GM21381 (cell line): ENCODE results near the gene SEC11C.

Experiments used
- ATAC-seq: cut with Tn5 transposase; IDR thresholded peaks from one replicate; pipeline ENCODE4 v1.9.1; 2021; ENCODE audit warnings: mild to moderate bottlenecking, moderate library complexity; ENCODE audit not compliant: unreplicated experiment

Gene SEC11C

GRCh38 chr18:59143441-59143840 lies 3.8 kb downstream of the SEC11C start:
- ATAC-seq, result no peak

- no peak for ATAC-seq
These were observed 4.8 kb downstream of the SEC11C start for GRCh38 chr18:59144483-59144882.

- ATAC-seq, result no peak
These were observed 5.4 kb downstream of the SEC11C start for GRCh38 chr18:59145055-59145454.

GRCh38 chr18:59148192-59148591 lies 8.5 kb downstream of the SEC11C start:
- no peak for ATAC-seq

GRCh38 chr18:59149007-59149406 lies 9.3 kb downstream of the SEC11C start:
- no peak for ATAC-seq

GRCh38 chr18:59149416-59149815 lies 9.7 kb downstream of the SEC11C start:
- no peak for ATAC-seq

GRCh38 chr18:59150236-59150635 lies 10.6 kb downstream of the SEC11C start:
- ATAC-seq, result no peak

- ATAC-seq, result no peak
These were observed 15.5 kb downstream of the SEC11C start for GRCh38 chr18:59155153-59155552.

GRCh38 chr18:59156316-59156715 lies 16.6 kb downstream of the SEC11C start:
- ATAC-seq, result no peak

GRCh38 chr18:59159265-59159664 lies 19.6 kb downstream of the SEC11C start:
- no peak for ATAC-seq

- no peak for ATAC-seq
These were observed 20.3 kb downstream of the SEC11C start for GRCh38 chr18:59159986-59160385.

- ATAC-seq, result no peak
These were observed 33.1 kb downstream of the SEC11C start for GRCh38 chr18:59172664-59173249.

GRCh38 chr18:59177485-59177884 lies 37.8 kb downstream of the SEC11C start:
- no peak for ATAC-seq

- ATAC-seq, result no peak
These were observed 40.6 kb downstream of the SEC11C start for GRCh38 chr18:59180150-59180845.

- no peak for ATAC-seq
These were observed 43.0 kb downstream of the SEC11C start for GRCh38 chr18:59182673-59183072.

- ATAC-seq, result no peak
These were observed 49.3 kb downstream of the SEC11C start for GRCh38 chr18:59189008-59189407.

- no peak for ATAC-seq
These were observed 50.1 kb downstream of the SEC11C start for GRCh38 chr18:59189746-59190145.

GRCh38 chr18:59196161-59196725 lies 56.6 kb downstream of the SEC11C start:
- ATAC-seq, result no peak

GRCh38 chr18:59197636-59198035 lies 58.0 kb downstream of the SEC11C start:
- no peak for ATAC-seq

- ATAC-seq, result no peak
These were observed 58.5 kb downstream of the SEC11C start for GRCh38 chr18:59198215-59198614.

GRCh38 chr18:59200787-59201186 lies 61.1 kb downstream of the SEC11C start:
- no peak for ATAC-seq

- ATAC-seq, result no peak
These were observed 62.7 kb downstream of the SEC11C start for GRCh38 chr18:59202258-59202820.
